GM20431 (cell line): ENCODE data around the gene CTNNA2.

Experiments
- in situ Hi-C: fragments of 300-500 bp; cut with MseI, MboI; formaldehyde crosslinking; loops from one replicate; pipeline ENCODE4 v1.15.0; 2020; ENCODE audit warnings: low sequenced_read_pairs; ENCODE audit not compliant: unreplicated experiment

CTNNA2 gene

GRCh38 chr2:80381666-80382065 is 868.8 kb downstream of the CTNNA2 start:
- in situ Hi-C loops: no loop called here

DNA sequence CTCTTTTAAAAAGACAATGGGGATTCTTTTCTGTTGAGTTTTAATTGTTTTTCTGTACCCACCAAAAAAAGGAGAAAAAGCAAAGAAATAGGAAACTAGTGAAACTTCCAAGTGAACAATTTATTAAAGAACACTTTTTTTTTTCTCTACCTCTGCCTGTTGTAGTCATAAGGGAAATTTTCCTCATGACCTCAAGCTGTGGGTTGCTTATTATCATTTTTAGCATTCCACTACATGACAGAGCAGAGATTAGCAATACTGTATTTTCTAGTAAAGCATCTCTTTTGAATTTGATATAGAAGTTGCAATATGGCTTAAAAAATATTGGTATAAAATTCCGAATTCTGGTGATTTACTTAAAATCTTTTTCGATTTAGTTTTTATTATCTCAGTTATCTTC is 879.6 kb downstream of the CTNNA2 start:
- in situ Hi-C loops: no loop called here

DNA sequence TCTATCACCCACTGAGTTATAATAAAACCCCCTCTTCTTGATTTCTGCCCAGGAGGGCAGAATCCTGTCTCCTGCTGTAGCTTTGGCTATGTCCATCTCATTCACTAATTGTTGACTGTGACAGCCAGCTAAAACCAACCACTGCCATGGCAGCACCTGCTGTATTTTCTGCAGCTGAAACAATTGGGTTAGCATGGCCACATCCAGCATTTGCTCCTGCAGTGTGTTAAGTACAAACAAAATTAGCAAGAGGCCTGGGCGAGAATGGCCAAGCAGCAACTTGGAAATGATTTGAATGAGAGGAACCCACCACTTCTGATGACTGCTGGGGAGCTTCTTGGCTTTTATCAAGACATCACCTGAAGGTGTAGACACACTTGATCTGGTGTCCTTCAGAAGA is 881.1 kb downstream of the CTNNA2 start:
- in situ Hi-C loops: no loop called here

GRCh38 chr2:80395251-80395650 is 882.4 kb downstream of the CTNNA2 start:
- in situ Hi-C loops: no loop called here

DNA sequence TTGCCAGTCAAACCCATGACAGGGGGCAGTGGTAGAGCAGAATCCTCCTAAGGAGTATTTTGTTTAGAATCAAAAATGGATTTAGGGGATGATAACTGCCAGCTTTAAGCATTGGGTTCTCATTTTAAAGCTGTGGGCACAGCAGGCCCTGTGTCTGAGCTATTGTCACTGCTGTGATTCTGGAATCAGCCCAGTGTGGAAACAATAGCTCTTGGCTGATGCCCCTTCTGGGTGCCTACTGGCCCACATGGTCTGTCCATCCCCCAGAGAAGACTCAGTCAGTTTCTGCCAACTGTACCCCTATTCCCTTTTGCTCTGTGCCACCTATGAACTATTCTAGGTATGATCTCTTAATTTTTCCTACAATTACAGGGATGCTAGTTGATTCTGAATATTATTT is 883.4 kb downstream of the CTNNA2 start:
- in situ Hi-C loops: no loop called here

GRCh38 chr2:80403081-80403480 is 890.2 kb downstream of the CTNNA2 start:
- in situ Hi-C loops: no loop called here

- in situ Hi-C loops: no loop called here
These were observed 894.5 kb downstream of the CTNNA2 start for GRCh38 chr2:80407377-80407776.

DNA sequence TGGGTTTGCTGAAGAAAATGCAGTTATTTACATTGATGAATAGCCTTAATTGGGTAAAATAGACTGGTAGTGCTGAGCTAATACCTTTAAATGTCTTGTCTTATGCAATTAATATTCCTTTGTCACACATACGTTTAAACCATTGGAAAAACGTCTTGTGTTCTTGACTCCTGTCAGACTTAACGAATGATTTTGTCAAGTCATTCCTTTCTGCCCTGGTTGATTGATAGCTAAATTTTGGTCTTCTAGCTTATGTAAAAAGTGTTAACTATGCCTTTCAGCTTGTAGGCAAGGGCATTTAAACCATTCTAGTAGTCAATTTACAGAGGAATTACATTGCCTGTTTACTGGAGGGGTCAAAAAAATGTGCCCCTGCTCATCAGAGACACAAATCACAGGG is 897.5 kb downstream of the CTNNA2 start:
- in situ Hi-C loops: no loop called here

GRCh38 chr2:80413136-80413535 is 900.3 kb downstream of the CTNNA2 start:
- in situ Hi-C loops: no loop called here

GRCh38 chr2:80417737-80418136 is 904.9 kb downstream of the CTNNA2 start:
- in situ Hi-C loops: no loop called here

DNA sequence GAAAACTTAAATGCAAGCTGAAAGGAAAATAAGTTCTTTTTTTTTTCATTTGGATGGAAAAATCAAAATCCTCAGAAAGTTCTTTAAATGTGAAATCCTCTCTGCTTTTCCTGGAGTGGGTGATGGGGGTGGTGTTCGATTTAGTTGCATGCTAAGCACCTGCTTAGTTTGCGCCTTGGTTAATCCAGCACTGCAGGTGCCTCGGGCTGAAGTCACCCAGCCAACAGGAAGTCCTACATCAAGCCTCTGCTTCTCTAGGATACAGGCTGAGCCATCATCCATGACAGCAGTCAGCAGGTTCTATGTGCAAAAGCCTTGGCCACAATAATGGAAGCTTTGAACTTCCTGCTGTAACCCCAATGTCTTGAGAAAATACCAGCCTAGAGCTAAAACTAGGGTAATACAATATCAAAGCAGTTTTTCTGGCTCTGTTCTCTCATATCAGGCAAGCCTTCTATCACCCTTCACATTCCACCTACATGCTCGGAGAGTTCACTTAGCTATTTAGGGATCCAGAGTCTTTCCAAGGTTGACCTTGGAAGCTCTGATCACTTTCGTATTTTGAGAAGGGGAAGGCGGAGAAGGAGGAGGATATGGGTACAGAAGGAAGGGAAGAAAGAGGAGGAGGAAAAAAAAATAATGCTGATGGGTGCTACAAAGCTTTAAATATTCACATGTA is 907.8 kb downstream of the CTNNA2 start:
- in situ Hi-C loops: no loop called here

DNA sequence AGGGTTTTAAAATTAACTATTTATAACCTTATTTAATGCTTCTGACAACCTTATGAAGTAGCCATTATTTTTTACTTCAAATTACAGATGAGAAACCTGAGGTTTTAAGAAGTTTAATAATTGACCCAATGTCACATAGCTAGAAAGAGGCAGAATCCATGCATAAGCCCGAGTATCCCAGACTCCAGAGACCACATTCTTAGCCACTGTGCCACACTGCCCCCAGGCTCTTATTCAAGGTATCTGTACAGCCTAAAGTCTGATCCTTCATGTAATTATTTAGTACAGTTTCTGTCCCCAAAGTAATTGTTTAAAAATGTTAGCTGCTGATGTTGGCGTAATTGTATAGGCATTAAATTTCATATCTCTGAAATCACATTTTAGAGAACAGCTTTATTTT is 916.4 kb downstream of the CTNNA2 start:
- in situ Hi-C loops: no loop called here

- in situ Hi-C loops: no loop called here
These were observed 925.1 kb downstream of the CTNNA2 start for GRCh38 chr2:80437959-80438358.

- in situ Hi-C loops: no loop called here
These were observed 925.8 kb downstream of the CTNNA2 start for GRCh38 chr2:80438686-80439085.

DNA sequence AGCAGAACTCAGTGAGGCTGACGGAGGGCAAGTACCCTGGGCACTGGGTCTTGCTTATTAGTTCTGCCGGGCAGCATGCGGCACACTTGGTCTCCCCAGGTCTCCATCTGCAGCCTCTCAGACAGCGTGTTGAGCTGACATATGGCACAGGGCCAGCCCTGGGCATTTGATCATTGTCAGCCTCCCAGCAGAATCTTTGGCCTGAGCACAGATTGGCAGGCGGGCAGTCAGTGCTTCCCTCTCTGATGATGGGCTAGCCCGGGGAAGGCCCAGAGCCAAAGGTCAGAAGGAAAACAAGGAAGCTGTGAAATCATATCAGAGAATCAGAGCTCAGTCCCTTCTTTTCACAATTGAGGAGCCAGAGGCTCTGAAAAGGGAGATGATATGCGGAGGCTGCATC is 941.8 kb downstream of the CTNNA2 start:
- in situ Hi-C loops: no loop called here

GRCh38 chr2:80459028-80459427 is 946.2 kb downstream of the CTNNA2 start:
- in situ Hi-C loops: no loop called here

GRCh38 chr2:80461505-80462197 is 948.8 kb downstream of the CTNNA2 start:
- in situ Hi-C loops: no loop called here

DNA sequence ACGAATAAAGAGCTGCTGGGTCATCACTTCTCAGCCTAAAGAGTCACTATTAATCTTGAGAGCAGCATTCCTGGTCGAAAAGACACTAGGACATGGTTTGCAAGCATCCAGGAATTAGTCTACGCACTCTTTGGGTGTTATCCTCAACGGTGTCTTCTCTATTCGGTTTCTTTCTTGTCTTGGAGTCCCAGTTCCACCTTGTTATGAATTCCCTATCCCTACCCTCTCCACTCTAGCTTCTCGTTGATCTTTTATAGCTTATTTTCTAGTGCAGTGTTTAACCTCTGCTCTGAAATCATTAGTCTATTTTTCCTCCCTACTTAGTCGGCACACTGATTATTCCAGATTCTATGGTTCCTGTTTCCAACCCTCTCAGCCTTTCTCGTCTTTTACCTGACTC is 949.8 kb downstream of the CTNNA2 start:
- in situ Hi-C loops: no loop called here

DNA sequence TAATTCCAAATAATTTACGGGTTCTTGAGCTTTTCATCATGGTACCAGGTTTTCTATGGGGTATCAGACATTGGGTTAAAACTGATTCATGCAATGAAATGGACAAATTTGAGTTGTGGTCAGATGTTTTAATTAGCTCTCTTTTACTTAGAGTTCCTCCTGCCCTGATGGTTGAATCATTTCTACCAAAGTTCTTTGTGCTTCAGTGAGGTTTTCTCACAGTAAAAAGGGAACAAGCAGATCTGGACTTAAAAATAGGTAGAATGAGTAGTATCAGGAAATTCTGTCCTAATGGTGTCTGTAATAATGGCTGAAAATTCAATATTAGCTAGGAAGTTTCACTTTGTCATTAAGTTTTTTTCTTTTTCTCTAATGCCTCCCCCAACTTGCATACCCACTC is 951.4 kb downstream of the CTNNA2 start:
- in situ Hi-C loops: no loop called here

GRCh38 chr2:80467262-80467811 is 954.5 kb downstream of the CTNNA2 start:
- in situ Hi-C loops: no loop called here

DNA sequence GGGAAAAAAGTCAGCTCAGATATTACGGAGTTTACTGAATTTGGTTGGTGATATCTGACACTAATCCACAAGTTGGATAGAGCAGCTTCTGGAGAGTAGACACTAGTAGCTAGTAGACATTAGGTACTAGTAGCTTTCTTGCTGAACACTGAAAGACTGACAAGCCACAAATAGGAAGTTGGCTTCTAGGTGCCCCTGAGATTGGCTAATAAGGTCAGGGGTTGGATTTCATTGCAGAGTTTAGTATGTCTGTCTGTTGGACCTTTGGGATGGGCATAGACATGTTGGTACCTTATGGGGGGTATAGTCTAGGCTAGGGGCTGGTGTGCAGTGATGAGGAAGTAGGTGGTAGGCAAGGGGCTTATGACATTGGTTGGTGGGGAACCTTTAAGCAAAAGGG is 956.6 kb downstream of the CTNNA2 start:
- in situ Hi-C loops: no loop called here

DNA sequence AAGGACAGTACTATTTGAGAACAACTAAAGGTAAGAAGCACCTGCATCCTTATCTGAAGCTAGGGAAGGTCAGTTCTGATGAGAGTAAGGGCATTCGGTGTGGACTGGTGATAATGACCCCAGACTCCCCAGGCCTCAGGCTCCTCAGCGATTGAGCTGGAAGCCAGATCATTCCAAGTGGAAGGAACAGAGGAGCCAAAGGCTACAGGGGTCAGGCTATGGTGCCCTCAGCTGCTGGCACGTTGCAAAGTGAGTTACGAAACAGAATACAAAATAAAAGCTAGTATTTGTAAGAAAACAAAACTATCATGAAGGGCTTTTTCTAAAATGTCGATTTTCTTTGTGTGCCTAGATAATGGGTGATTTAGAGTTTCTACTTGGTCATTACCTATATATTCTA is 960.2 kb downstream of the CTNNA2 start:
- in situ Hi-C loops: no loop called here
